Kidney glomerular epithelial cell (primary cell): ENCODE data around the gene MARCHF9.

Experiments
- DNase-seq: peaks from one replicate; lab custom pipeline; 2025; lab: John Stamatoyannopoulos, UW

Gene MARCHF9

DNA sequence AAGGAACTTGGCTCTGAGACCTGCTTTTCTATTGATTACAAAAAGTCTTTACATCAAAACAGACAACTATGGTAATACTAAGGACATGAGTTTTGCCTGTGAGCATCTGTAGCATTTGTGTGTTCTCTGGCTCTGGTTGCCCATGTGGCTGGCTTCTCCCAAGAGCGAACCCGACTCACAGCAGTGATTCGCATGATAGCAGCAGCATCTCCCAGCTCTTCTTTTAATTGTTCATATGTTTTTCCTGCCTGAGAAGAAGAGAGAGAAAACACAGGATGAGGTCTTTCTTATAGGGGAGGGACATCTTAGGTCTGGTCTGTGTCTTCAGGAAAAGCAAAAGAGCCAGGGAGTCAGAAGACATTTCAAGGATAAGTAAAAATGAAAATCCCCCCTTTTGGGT is 46.1 kb downstream of the MARCHF9 start:
- DNase-seq, result no peak

DNA sequence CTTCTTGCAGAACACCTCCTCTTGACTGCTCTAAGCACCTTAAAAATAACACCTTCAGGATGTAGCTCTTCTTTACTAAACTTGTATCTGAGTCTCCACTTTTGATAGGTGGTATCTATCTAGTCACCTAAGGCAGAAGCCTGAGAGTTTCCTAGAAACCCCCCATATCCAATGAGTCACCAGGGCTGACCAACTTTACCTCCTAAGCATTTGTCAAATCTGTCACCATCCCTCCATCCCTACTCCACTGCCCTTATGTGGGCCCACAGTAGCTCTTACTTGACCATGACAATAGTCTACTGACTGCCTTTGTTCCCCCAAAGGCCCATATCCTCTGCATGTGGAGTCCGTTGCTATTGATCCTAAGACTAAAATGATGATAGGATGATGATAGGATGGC is 47.7 kb downstream of the MARCHF9 start:
- no peak for DNase-seq

DNA sequence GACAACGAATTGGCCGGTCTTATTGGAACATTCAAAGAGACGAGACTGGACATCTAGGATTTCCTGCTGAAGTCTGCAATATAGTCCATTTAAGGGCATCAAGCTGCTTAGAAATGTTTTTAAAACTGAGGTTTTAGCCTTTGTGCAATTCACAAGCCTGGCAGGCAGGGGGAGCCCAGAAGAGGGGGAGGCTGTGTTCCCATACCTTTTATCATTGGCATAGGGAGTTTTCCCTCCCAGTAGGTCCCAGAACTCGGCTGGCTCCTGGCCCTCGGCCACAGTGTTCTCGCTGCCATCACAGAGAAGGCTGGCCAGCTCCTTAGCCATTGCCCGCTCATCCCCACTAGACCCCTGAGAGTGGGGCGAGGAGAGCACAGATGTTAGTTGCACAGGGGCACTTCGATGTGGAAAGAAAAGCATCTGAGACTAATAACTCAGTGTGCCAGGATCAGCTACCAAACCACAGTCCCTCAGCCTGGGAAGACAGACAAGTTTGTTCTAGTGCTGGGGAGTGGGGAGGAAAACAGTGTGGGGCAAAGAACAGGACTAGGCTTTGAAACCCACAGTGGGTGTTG is 48.5 kb downstream of the MARCHF9 start:
- DNase-seq, result no peak

DNA sequence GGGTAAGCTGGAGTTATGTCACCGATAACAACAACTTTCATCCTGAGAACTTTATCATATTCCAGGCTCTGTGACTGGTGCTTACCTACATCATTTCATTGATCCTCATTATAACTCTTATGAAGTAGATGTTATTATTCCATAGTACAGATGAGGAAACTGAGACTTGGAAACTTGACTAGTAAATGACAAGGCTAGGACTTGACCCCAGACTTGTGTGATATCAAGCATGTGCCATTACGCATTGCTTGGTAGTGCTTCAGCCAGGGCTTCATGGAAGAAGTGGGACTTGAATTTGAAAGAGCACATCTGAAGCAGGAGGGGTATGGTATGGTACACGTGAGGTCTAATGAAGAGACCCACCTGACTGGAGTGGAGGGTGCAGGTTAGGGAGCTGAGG is 51.8 kb downstream of the MARCHF9 start:
- DNase-seq, result no peak

DNA sequence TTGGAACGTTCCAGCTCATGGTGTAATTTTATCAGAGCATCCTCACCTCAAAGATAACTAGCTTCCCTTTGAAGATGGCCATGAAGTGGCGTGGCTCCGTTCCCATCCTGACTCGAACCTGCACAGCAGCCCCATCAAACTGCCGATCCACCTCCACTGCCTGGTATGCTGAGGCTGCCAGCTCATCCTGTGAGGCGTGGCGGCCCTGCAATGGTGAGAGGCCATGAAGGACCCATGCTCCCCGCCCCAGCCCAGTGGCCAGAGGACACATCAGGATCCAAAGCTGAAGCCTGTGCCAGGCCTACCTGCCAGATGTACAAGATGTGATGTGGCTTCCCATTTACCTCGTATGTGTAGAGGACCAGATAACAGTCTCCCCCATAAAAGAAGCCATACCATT is 52.4 kb downstream of the MARCHF9 start:
- no peak for DNase-seq

DNA sequence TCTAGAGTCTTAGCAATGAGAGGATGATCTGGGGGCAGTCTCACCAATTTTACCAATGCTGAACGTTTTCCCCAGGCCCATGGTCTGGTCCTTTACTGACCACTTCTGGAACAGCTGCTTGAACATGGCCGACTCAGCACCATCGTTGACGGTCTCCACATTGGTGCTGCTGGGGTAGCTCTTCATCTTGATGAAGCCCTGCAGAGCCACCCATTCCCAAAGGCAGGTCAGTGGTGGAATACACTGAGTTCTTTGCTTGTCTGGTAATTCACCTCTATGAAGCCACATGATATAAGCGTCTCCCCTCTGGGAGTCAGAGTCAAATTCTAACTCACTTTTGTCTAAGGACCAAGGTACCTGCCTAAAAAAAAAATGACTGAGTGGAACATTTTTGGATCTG is 53.4 kb downstream of the MARCHF9 start:
- DNase-seq, result no peak

DNA sequence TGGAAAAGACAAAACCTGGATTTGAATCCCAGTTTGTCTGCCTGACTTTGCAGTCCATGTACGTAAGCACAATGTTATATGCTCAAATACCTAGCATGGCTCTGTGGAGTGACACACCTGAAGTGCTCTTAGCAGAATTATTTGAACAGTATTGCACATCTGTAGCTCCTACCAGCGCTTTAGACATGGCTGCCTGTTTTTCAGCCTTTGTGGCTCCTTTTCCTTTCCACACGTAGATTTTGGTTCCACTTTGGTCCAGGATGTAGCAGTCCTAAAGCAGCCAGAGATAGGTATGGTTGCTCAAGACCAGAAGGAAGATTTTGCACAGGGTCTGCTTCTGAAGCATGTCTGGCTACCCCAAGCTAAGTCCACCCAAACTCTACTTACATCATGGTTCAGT is 54.5 kb downstream of the MARCHF9 start:
- no peak for DNase-seq
